ENCODE results near the gene SIX1. TPM values are rescaled to one million over a fixed set of nuclear protein-coding genes. Genes with fewer than 3 reads are reported as not detected.
A peak's percentile ranks its signal among the peaks of the same experiment; 100 is the strongest.

The SIX1 gene
- total and polyA plus RNA-seq, 2 of the 13 experiments (the other 11 are each of a cell fraction or from before 2014, with no cell fraction given) = 1.7 to 6.5 TPM

- TF ChIP-seq THAP7 (CRISPR knock-in tag; IDR thresholded peaks at IDR 0.05) (peak; percentile 81; the same call in 1 of the 2 replicates), ZNF800 (CRISPR knock-in tag; IDR thresholded peaks at IDR 0.05) (peak; percentile 99), ZHX2 (IDR thresholded peaks at IDR 0.05; ENCODE audit: low read depth) (no peak), ZHX2 (CRISPR knock-in tag; IDR thresholded peaks at IDR 0.05; ENCODE audit: borderline replicate concordance) (0 out of 2 replicates have a peak, but pooled peaks have one; percentile 43), JUNB (CRISPR knock-in tag; IDR thresholded peaks at IDR 0.05; ENCODE audit: borderline replicate concordance) (0 out of 2 replicates have a peak, but pooled peaks have one; percentile 41), UBTF (CRISPR knock-in tag; IDR thresholded peaks at IDR 0.05) (peak; percentile 93), HNF1A (IDR thresholded peaks at IDR 0.05; ENCODE audit: low read depth) (no peak), HNF1A (CRISPR knock-in tag; IDR thresholded peaks at IDR 0.05; ENCODE audit: borderline replicate concordance) (peak; percentile 11; the same call in 1 of the 2 replicates), POLR2G (IDR thresholded peaks at IDR 0.05; ENCODE audit: low read depth, low read length) (peak; percentile 74)
Observed at GRCh38 chr14:60648934-60649874, at the start of gene SIX1 (continued).
